Osteoblast (primary cell): Measurements from ENCODE around the gene SERINC5. TPM values are rescaled to one million over a fixed set of nuclear protein-coding genes. Genes with fewer than 3 reads are reported as not detected.
"Not testable (repeated sequence)": the region's sequence is repeated elsewhere in the genome, so short reads cannot be mapped to it uniquely, and the experiment has no call there.

ENCODE experiments used
- DNase-seq: peaks from one replicate; pipeline ENCODE4 v3.0.0; 2011; ENCODE audit warnings: low spot score, mixed read lengths; ENCODE audit not compliant: insufficient read length; ENCODE audit errors: missing footprints
- H2AFZ ChIP-seq: 2 replicates; pipeline ENCODE4 v1.6.0; 2011; ENCODE audit warnings: mild to moderate bottlenecking, low read length
- H3K27ac ChIP-seq: 2 replicates; pipeline ENCODE4 v1.5.1; 2011; ENCODE audit warnings: mild to moderate bottlenecking, low read depth, low read length, moderate library complexity
- H3K27me3 ChIP-seq: 2 replicates; pipeline ENCODE4 v1.6.0; 2012; ENCODE audit warnings: mild to moderate bottlenecking, control low read depth, inconsistent platforms, low read length, moderate library complexity; ENCODE audit not compliant: insufficient read depth
- H3K36me3 ChIP-seq: 2 replicates; pipeline ENCODE4 v1.5.1; 2011; ENCODE audit warnings: mild to moderate bottlenecking, low read length, control low read depth, moderate library complexity; ENCODE audit not compliant: insufficient read depth
- H3K4me1 ChIP-seq: 2 replicates; pipeline ENCODE4 v1.5.1; 2011; ENCODE audit warnings: mild to moderate bottlenecking, low read length, control low read depth, moderate library complexity; ENCODE audit not compliant: insufficient read depth
- H3K4me2 ChIP-seq: 2 replicates; pipeline ENCODE4 v1.6.0; 2011; ENCODE audit warnings: mild to moderate bottlenecking, low read length; ENCODE audit not compliant: insufficient read depth
- H3K4me3 ChIP-seq: fragments of 200-600 bp; sonication (generic); 3 replicates; pipeline ENCODE4 v1.5.1; 2012; ENCODE audit warnings: mild to moderate bottlenecking, low read length, inconsistent platforms; ENCODE audit not compliant: insufficient read depth
- H3K79me2 ChIP-seq: 2 replicates; pipeline ENCODE4 v1.6.0; 2012; ENCODE audit warnings: mild to moderate bottlenecking, low read length, control low read depth, inconsistent platforms; ENCODE audit not compliant: insufficient read depth
- H3K9me3 ChIP-seq: 2 replicates; pipeline ENCODE4 v1.5.1; 2011; ENCODE audit warnings: low read depth, low read length, control low read depth
- H4K20me1 ChIP-seq: 2 replicates; pipeline ENCODE4 v1.6.0; 2012; ENCODE audit warnings: mild to moderate bottlenecking, low read length, control low read depth; ENCODE audit not compliant: insufficient read depth
- CTCF ChIP-seq: IDR thresholded peaks from 2 replicates; pipeline ENCODE4 v1.5.1; 2011; ENCODE audit warnings: mild to moderate bottlenecking, low read depth, low read length, moderate library complexity; ENCODE audit errors: extremely low read depth
- total RNA-seq: library from RNA; depleted of rRNA; stranded (reverse); fragments of >200 nt; gene quantifications from 2 replicates; pipeline ENCODE4 v1.2.3, GENCODE V29; 2012

SERINC5 gene
- total RNA-seq, 1 donor: 96.3 TPM

DNA sequence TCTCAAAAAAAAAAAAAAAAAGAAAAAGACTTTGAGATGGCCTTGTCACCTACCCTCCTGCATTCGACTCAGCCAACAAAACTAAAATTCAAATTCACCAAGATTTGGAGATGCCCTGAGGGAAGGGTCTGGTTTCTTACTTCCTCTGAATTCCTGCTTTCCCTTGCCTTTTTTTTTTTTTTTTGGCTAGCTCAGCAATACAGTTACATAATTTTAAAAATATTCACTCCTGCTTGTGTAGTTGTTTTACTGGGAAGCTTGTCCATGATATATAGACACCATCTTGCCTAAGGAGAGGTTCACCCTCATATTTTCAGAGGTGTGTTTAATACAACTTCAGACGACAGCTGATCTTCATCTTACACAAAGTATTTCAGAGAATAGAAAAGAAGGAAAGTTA, 21.3 kb upstream of the SERINC5 start:
- H3K27me3 ChIP-seq: no peaks in the 10 kb centered on the region
- H3K4me2 ChIP-seq: no peak overlapping the region
- no peak for DNase-seq
- no peaks in the 10 kb centered on the region for H3K36me3 ChIP-seq
- TF ChIP-seq CTCF: no peak
- H3K4me3 ChIP-seq: no peak overlapping the region
- H3K9me3 ChIP-seq: no peaks in the 10 kb centered on the region
- H4K20me1 ChIP-seq: no peaks in the 10 kb centered on the region
- H2AFZ ChIP-seq: no peak overlapping the region
- no peaks in the 10 kb centered on the region for H3K4me1 ChIP-seq
- H3K27ac ChIP-seq: no peak overlapping the region
- no peaks in the 10 kb centered on the region for H3K79me2 ChIP-seq

GRCh38 chr5:80276186-80276585, 20.3 kb upstream of the SERINC5 start:
- DNase-seq: no peak
- Histone ChIP-seq H3K36me3 (no peaks in the 10 kb centered on the region), H3K79me2 (no peaks in the 10 kb centered on the region), H4K20me1 (no peaks in the 10 kb centered on the region), H3K4me1 (no peaks in the 10 kb centered on the region), H3K27me3 (no peaks in the 10 kb centered on the region), H3K27ac (no peak overlapping the region), H3K4me2 (no peak overlapping the region), H3K4me3 (no peak overlapping the region), H3K9me3 (no peaks in the 10 kb centered on the region), H2AFZ (no peak overlapping the region)
- no peak for TF ChIP-seq CTCF

DNA sequence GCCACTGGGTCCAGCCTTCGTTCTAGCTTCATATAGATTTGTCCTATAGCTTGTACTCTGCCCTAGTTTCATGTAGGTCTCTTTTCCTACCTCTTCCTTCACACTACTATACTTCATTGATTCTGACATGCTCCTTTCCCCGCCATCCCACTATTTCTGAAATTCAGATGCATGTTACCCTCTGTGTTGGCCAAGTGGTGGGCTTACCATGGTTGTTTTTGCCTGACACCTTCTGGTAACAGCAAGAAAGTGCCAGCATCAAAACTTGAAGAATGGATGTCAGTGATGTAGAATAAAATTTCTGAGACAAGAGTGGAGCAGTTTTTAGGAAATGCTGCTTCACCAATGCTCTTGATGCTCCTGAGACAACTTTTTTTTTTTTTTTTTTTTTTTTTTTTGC, 19.5 kb upstream of the SERINC5 start:
- Histone ChIP-seq H3K4me3 (no peak overlapping the region), H3K4me1 (no peaks in the 10 kb centered on the region), H4K20me1 (no peaks in the 10 kb centered on the region), H2AFZ (no peak overlapping the region), H3K27me3 (no peaks in the 10 kb centered on the region), H3K36me3 (no peaks in the 10 kb centered on the region), H3K27ac (no peak overlapping the region), H3K9me3 (no peaks in the 10 kb centered on the region), H3K79me2 (no peaks in the 10 kb centered on the region), H3K4me2 (no peak overlapping the region)
- no peak for DNase-seq
- TF ChIP-seq CTCF: peak; percentile 55

DNA sequence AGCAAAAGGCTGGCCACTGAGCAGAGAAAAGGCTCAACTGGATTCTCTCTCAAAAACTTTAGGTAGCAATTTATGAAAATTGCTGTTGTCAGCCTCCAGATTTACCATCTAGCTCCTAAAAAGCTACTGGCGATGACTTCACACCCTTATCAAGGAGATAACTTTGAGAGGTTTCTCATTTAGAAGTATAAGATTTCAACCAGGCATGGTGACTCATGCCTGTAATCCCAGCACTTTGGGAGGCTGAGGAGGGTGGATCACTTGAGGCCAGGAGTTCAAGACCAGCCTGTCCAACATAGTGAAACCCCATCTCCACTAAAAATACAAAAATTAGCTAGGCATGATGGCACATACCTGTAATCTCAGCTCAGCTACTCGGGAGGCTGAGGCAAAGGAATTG, 14.7 kb upstream of the SERINC5 start:
- H3K4me1 ChIP-seq, DNase-seq, H3K9me3 ChIP-seq, H3K27ac ChIP-seq, H4K20me1 ChIP-seq, H3K36me3 ChIP-seq, H3K27me3 ChIP-seq, H3K4me2 ChIP-seq, H3K79me2 ChIP-seq, H2AFZ ChIP-seq, H3K4me3 ChIP-seq: not testable (repeated sequence)

GRCh38 chr5:80269991-80270438, 14.2 kb upstream of the SERINC5 start:
- Histone ChIP-seq H3K4me1 (no peaks in the 10 kb centered on the region), H4K20me1 (no peaks in the 10 kb centered on the region), H3K4me2 (no peak overlapping the region), H2AFZ (no peak overlapping the region), H3K79me2 (no peaks in the 10 kb centered on the region), H3K27me3 (no peaks in the 10 kb centered on the region), H3K9me3 (no peaks in the 10 kb centered on the region), H3K4me3 (no peak overlapping the region), H3K36me3 (no peaks in the 10 kb centered on the region), H3K27ac (no peak overlapping the region)
- no peak for DNase-seq
- no peak for TF ChIP-seq CTCF
